IMR-90 (cell line): Measurements from ENCODE around the gene SHB. TPM values are rescaled to one million over a fixed set of nuclear protein-coding genes. Genes with fewer than 3 reads are reported as not detected.

ENCODE experiments used
- ATAC-seq: fragments of 200-7000 bp; cut with Tn5 transposase; 2 replicates; pipeline ENCODE4 v1.9.1; 2020; ENCODE audit warnings: low read depth, mild to moderate bottlenecking, moderate library complexity
- BruUV-seq: library from RNA; stranded (reverse); fragments of 400-500 nt; replicated peaks from 2 replicates; lab custom pipeline; 2021; lab: Mats Ljungman, UMichigan
- CTCF ChIA-PET: fragments of 300-600 bp; formaldehyde crosslinking; extraction: SDS; loops from one replicate; lab custom pipeline; 2021; ENCODE audit warnings: antibody characterized with exemption; lab: Yijun Ruan, JAX
- POLR2A ChIA-PET: fragments of 300-600 bp; sonication (Branson Sonifier 250); formaldehyde crosslinking; loops from one replicate; lab custom pipeline; 2022; ENCODE audit warnings: antibody characterized with exemption; ENCODE audit not compliant: unreplicated experiment; lab: Charles Lee
- DNase-seq: peaks from one replicate; pipeline ENCODE4 v3.0.0; 2013
- H2AFZ ChIP-seq: replicated peaks from 2 replicates; pipeline ENCODE3; 2013; ENCODE audit warnings: low read length, mild to moderate bottlenecking; ENCODE audit not compliant: poor library complexity
- H2AK5ac ChIP-seq: 2 replicates; pipeline ENCODE4 v1.6.1; 2013; ENCODE audit warnings: low read depth, low read length, inconsistent platforms
- H2AK9ac ChIP-seq: replicated peaks from 2 replicates; pipeline ENCODE3; 2013; ENCODE audit warnings: mild to moderate bottlenecking, low read depth, low read length, moderate library complexity; ENCODE audit not compliant: poor library complexity
- H2BK120ac ChIP-seq: 2 replicates; pipeline ENCODE4 v1.6.1; 2013; ENCODE audit warnings: low read depth, low read length, inconsistent platforms
- H2BK15ac ChIP-seq: 3 replicates; pipeline ENCODE4 v1.6.1; 2013; ENCODE audit warnings: low read depth, low read length, inconsistent platforms
- H2BK20ac ChIP-seq: 2 replicates; pipeline ENCODE4 v1.6.1; 2013; ENCODE audit warnings: low read depth, mild to moderate bottlenecking, inconsistent platforms, low read length, moderate library complexity
- H2BK5ac ChIP-seq: 2 replicates; pipeline ENCODE4 v1.6.1; 2013; ENCODE audit warnings: mild to moderate bottlenecking, low read depth, low read length, inconsistent platforms; ENCODE audit not compliant: poor library complexity, severe bottlenecking
- H3K14ac ChIP-seq: replicated peaks from 2 replicates; pipeline ENCODE4 v1.6.1; 2013; ENCODE audit warnings: low read depth, low read length, inconsistent platforms
- H3K18ac ChIP-seq: 2 replicates; pipeline ENCODE4 v1.6.1; 2013; ENCODE audit warnings: low read depth, low read length, control low read depth
- H3K23ac ChIP-seq: 2 replicates; pipeline ENCODE4 v1.6.1; 2013; ENCODE audit warnings: low read depth, low read length, inconsistent platforms
- H3K27ac ChIP-seq: 2 replicates; pipeline ENCODE4 v1.5.1; 2013; ENCODE audit warnings: mild to moderate bottlenecking, control low read depth, low read length; ENCODE audit not compliant: insufficient read depth
- H3K27me3 ChIP-seq: 2 replicates; pipeline ENCODE4 v1.6.1; 2013; ENCODE audit warnings: low read length; ENCODE audit not compliant: control insufficient read depth, insufficient read depth
- H3K36me3 ChIP-seq: 2 replicates; pipeline ENCODE4 v1.6.1; 2013; ENCODE audit warnings: low read length, mixed read lengths; ENCODE audit not compliant: control insufficient read depth, insufficient read depth
- H3K4ac ChIP-seq: 2 replicates; pipeline ENCODE4 v1.6.1; 2013; ENCODE audit warnings: low read depth, low read length, inconsistent platforms
- H3K4me1 ChIP-seq: 2 replicates; pipeline ENCODE4 v1.6.1; 2013; ENCODE audit warnings: low read length, mixed read lengths; ENCODE audit not compliant: control insufficient read depth, insufficient read depth
- H3K4me2 ChIP-seq: 2 replicates; pipeline ENCODE4 v1.6.1; 2013; ENCODE audit warnings: low read depth, mild to moderate bottlenecking, control low read depth, low read length, moderate library complexity
- H3K4me3 ChIP-seq: 2 replicates; pipeline ENCODE4 v1.5.1; 2013; ENCODE audit warnings: low read depth, mild to moderate bottlenecking, control low read depth, low read length, moderate library complexity; ENCODE audit not compliant: insufficient read depth
- H3K56ac ChIP-seq: 2 replicates; pipeline ENCODE4 v1.6.1; 2013; ENCODE audit warnings: low read length, inconsistent platforms; ENCODE audit not compliant: insufficient read depth; ENCODE audit errors: extremely low read depth
- H3K79me1 ChIP-seq, 2 experiments: 2 replicates each; pipeline ENCODE4 v1.6.1; 2013; ENCODE audit warnings: low read length in 2 of 2, inconsistent platforms in 1 of 2, low read depth in 1 of 2
- H3K9ac ChIP-seq: 2 replicates; pipeline ENCODE4 v1.6.1; 2013; ENCODE audit warnings: low read depth, low read length, control low read depth
- H3K9me1 ChIP-seq: 2 replicates; pipeline ENCODE4 v1.6.1; 2013; ENCODE audit warnings: low read length, inconsistent platforms; ENCODE audit not compliant: insufficient read depth
- H3K9me3 ChIP-seq: 2 replicates; pipeline ENCODE4 v1.6.1; 2013; ENCODE audit warnings: low read length; ENCODE audit not compliant: control insufficient read depth, insufficient read depth
- H4K20me1 ChIP-seq: 2 replicates; pipeline ENCODE4 v1.6.1; 2013; ENCODE audit warnings: low read length, inconsistent platforms; ENCODE audit not compliant: insufficient read depth
- H4K5ac ChIP-seq: 2 replicates; pipeline ENCODE4 v1.6.1; 2013; ENCODE audit warnings: mild to moderate bottlenecking, low read depth, low read length, control low read depth
- H4K8ac ChIP-seq, 2 experiments: 2 replicates each; pipeline ENCODE4 v1.6.1; 2013; ENCODE audit warnings: low read depth in 2 of 2, low read length in 2 of 2, control low read depth in 1 of 2, inconsistent platforms in 1 of 2
- H4K91ac ChIP-seq: 2 replicates; pipeline ENCODE4 v1.6.1; 2013; ENCODE audit warnings: low read depth, low read length, inconsistent platforms; ENCODE audit not compliant: insufficient read depth
- NFE2L2 ChIP-seq: fragments of 150-350 bp; IDR thresholded peaks from 2 replicates; pipeline ENCODE4 v1.6.1; 2016; ENCODE audit warnings: low read depth, mild to moderate bottlenecking, low read length
- WGBS, 2 experiments: methylation state at CpG; one replicate each; pipeline versions ENCODE4 v1.1.5 to v1.1.7; 2013; ENCODE audit warnings: missing lambda C conversion rate in 2 of 2; ENCODE audit not compliant: insufficient read length in 1 of 2; ENCODE audit errors: extremely low coverage in 2 of 2; 5-methylcytosine and 5-hydroxymethylcytosine counted together
- dilution Hi-C: fragments of 300-500 bp; cut with HindIII; formaldehyde crosslinking; loops from one replicate; pipeline ENCODE4 v1.14.3; 2018; ENCODE audit warnings: low sequenced_read_pairs; ENCODE audit not compliant: unreplicated experiment
- in situ Hi-C: fragments of 300-500 bp; cut with MboI; formaldehyde crosslinking; loops from 3 replicates; pipeline ENCODE4 v1.14.3; 2019; ENCODE audit warnings: low sequenced_read_pairs, inconsistent platforms, mixed read lengths
- intact Hi-C: fragments of 100-400 bp; cut with micrococcal nuclease; formaldehyde crosslinking; loops from 2 replicates; pipeline ENCODE4 v1.10.0; 2022
- polyA plus RNA-seq, 3 experiments: library from polyadenylated mRNA; depleted of rRNA; stranded (reverse); fragments of >200 nt; gene quantifications; 2 replicates each; pipeline ENCODE4 v1.2.3, GENCODE V29; 2012; ENCODE audit warnings: low replicate concordance in 1 of 3
- total RNA-seq: library from RNA; depleted of rRNA; stranded (reverse); fragments of >200 nt; gene quantifications from 2 replicates; pipeline ENCODE4 v1.2.3, GENCODE V29; 2012
- TF ChIP-seq, protein P1 (sequence below): fragments of 150-350 bp; IDR thresholded peaks from 2 replicates; pipeline ENCODE4 v1.6.1; 2017; ENCODE audit warnings: mild to moderate bottlenecking, antibody characterized with exemption, low read length, low read depth

Gene SHB
- total and polyA plus RNA-seq, 2 of the 4 experiments (the other 2 are of a cell fraction): 6.1 to 20.4 TPM

DNA sequence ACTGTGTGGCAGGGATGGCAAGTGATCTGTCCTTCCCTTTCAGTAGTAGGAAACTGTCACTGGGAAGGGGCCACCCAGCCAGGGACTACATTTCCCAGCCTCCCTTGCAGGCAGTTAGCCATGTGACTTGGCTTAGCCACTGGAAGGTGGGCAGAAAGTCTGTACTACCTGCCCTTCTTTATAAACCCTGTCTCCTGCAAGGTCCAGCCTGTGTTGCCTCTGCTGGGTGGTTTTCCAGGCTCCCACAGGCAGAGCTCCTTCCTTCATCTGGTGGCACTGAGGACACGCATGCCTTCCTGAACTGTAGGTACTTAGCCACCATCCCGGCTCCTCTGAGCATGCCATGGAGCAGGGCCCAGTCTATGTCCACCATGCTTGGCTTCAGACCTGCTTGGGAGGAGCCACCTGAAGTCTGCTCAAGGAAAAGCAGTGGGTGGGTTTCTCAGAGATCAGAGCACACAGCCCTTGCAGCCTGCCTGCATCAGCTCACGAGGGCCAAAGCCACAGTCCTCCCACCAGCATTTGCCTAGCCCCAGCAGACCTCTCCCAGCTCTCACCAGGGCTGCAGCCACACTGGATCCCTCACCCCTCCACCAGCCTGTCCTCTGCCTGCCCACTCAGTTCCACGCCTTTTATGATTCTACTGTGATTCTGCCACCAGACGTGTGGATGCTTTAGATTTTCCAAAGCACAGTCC is 148.4 kb downstream of the SHB start:
- no peak overlapping the region for H3K14ac ChIP-seq
- TF ChIP-seq, protein P1, sequence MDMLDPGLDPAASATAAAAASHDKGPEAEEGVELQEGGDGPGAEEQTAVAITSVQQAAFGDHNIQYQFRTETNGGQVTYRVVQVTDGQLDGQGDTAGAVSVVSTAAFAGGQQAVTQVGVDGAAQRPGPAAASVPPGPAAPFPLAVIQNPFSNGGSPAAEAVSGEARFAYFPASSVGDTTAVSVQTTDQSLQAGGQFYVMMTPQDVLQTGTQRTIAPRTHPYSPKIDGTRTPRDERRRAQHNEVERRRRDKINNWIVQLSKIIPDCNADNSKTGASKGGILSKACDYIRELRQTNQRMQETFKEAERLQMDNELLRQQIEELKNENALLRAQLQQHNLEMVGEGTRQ: peak; percentile 80
- TF ChIP-seq NFE2L2: no peak
- no peak overlapping the region for H4K5ac ChIP-seq
- H2BK5ac ChIP-seq: no peak overlapping the region
- H2AK9ac ChIP-seq: no peak overlapping the region
- CTCF ChIA-PET: no interaction called here
- H3K9ac ChIP-seq: no peak overlapping the region
- H2AFZ ChIP-seq: no peak overlapping the region
- H3K4me2 ChIP-seq: no peak overlapping the region
- peaks cover 6% of the 10 kb centered on the region; the same call in 1 of the 2 replicates for H3K4me1 ChIP-seq
- no peak overlapping the region for H3K4me3 ChIP-seq
- BruUV-seq: no TSS peak
- no peaks in the 10 kb centered on the region for H3K9me3 ChIP-seq
- no peak overlapping the region for H2BK15ac ChIP-seq
- H3K56ac ChIP-seq: no peak overlapping the region
- no peak for DNase-seq
- no peak overlapping the region for H3K4ac ChIP-seq
- peaks cover 17% of the 10 kb centered on the region for H4K20me1 ChIP-seq
- H2BK120ac ChIP-seq: no peak overlapping the region; the same call in 1 of the 2 replicates
- H4K91ac ChIP-seq: no peak overlapping the region
- dilution Hi-C loops: loop anchor here (25.0 kb wide), 1 partner anchor 467 kb away; the partner anchor contains the start of gene ALDH1B1
- POLR2A ChIA-PET: no interaction called here
- no peaks in the 10 kb centered on the region for H3K27me3 ChIP-seq
- H3K23ac ChIP-seq: peak overlapping the region; percentile 33; the same call in 1 of the 2 replicates
- H3K36me3 ChIP-seq: peaks cover 54% of the 10 kb centered on the region
- 100% methylated on average over 5 of the region's 5 CpGs; no CpG with 5 or more reads in 1 of the 2 experiments for WGBS, 2 experiments
- no peak overlapping the region for H4K8ac ChIP-seq
- no peak overlapping the region for H3K18ac ChIP-seq
- intact Hi-C loops: no loop called here
- in situ Hi-C loops: loop anchor here (10.0 kb wide), 1 partner anchor 144 kb away; the partner anchor contains the start of gene SHB
- H2AK5ac ChIP-seq: 0 out of 2 replicates have a peak overlapping the region, but pooled peaks have one; percentile 2
- H3K9me1 ChIP-seq: peaks cover 7% of the 10 kb centered on the region
- ATAC-seq: no peak
- H3K79me1 ChIP-seq: peaks cover 49 to 82% of the 10 kb centered on the region in 2 experiments; a peak in 3 of 4 replicates
- H3K27ac ChIP-seq: no peak overlapping the region
- H2BK20ac ChIP-seq: no peak overlapping the region
